Activated T-helper 2 cell treated with anti-CD3 and anti-CD28 coated beads, Interferon-gamma antibody, Interleukin-2, Interleukin-4, amounts not matched to agents 10 μg/mL and 5 μg/mL and 100 μg/mL, durations not matched to agents 14 hours and 24 hours and 36 hours (primary cell): Measurements from ENCODE around the gene GPRASP3. TPM values are rescaled to one million over a fixed set of nuclear protein-coding genes. Genes with fewer than 3 reads are reported as not detected.
"Not testable (repeated sequence)": the region's sequence is repeated elsewhere in the genome, so short reads cannot be mapped to it uniquely, and the experiment has no call there.

Experiments
- DNase-seq: peaks from one replicate; pipeline ENCODE4 v3.0.0; 2021; ENCODE audit warnings: low spot score
- H3K27ac Mint-ChIP-seq: one replicate; pipeline ENCODE4 v1.8.0; 2021; ENCODE audit warnings: mixed read lengths
- H3K27me3 Mint-ChIP-seq: one replicate; pipeline ENCODE4 v1.8.0; 2021; ENCODE audit warnings: low read depth, mixed read lengths
- H3K36me3 Mint-ChIP-seq: one replicate; pipeline ENCODE4 v1.8.0; 2021; ENCODE audit warnings: low read depth, mixed read lengths
- H3K4me1 Mint-ChIP-seq: one replicate; pipeline ENCODE4 v1.8.0; 2021; ENCODE audit warnings: low read depth, mixed read lengths
- H3K4me3 Mint-ChIP-seq: one replicate; pipeline ENCODE4 v1.8.0; 2021; ENCODE audit warnings: low read depth, mild to moderate bottlenecking, moderate library complexity, mixed read lengths
- H3K9me3 Mint-ChIP-seq: one replicate; pipeline ENCODE4 v1.8.0; 2021; ENCODE audit warnings: mixed read lengths
- intact Hi-C: fragments of 100-400 bp; cut with micrococcal nuclease; formaldehyde crosslinking; loops from one replicate; pipeline ENCODE4 v1.15.1; 2023
- total RNA-seq: library from RNA; stranded (reverse); gene quantifications from 2 replicates; pipeline ENCODE4 v1.2.3, GENCODE V29; 2022

The GPRASP3 gene
- total RNA-seq: 0.71 and 1.4 TPM in 2 replicates

DNA sequence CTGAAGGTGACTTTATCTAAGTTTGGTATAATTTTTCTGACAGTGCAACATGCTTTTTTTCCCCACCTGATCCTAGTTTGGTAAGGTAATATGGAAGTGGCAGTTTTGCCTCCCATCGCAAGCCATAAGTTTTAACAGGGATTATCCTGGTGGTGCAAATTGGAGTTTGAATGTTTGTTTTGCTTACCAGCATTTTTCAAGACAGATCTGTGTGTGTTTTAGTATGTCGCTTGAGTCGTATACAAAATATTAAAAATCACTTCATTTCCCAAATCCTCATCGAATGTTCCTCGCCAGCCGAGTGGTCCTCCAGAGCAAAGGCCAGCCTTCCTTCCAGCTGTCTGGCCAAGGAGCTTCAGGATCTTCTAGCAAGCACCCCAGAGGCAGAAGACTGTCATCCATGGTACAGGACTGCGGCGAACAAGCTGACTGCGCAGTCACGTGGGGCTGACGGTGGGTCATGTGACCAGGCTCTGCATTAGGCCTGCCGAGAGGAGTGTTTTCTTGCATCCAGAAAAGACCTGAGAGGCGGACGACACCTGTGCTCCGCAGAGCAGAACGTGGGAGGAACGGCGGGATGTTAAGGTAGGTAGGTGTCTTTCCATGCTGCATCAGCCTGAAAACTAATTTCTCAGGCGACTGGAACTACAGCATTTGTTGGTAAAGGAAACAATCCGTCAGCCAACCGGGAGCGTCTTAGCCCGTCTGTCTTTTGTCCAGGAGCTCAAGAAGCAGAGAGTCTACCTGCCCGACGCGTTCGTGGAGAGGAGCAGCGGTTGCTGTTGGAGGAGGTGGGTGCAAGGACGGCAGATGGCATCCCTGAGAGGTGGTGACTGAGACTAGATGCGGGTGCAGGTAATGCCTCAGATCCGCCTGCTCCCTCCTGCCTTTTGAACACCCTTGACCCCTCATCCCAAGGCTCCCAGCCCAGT lies at the start of gene GPRASP3:
GPRASP3 (plus strand) TSS at position 507 of the 932 bp plus-strand sequence. CDS start 28,253 bp downstream, outside the sequence.
- intact Hi-C loops: loop anchor here (5.0 kb wide), 1 partner anchor 58 kb away; no protein-coding TSS in a partner anchor
- peak within 1 kb of the TSS; percentile 53 for H3K27ac Mint-ChIP-seq
- peaks cover 9% of the 10 kb centered on the region for H3K4me1 Mint-ChIP-seq

DNA sequence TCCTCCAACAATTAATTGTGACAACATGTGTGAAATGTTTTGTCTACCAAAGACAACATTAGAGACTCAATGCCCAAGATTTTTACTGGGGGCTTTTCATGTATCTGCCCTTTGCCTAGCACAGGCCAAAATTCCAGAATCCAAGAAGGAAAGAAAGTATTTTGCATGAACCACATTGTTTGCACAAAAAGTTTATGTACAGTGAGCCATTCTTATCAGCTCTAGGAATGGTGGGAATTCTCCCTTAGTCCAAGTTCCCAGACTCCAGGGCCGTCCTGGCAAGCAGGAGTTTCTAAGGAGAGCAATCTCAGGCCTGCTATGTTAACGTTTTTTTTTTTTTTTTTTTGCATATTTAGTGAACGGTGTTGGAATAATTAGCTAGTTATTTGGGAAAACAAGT lies 47.7 kb upstream of the GPRASP3 start:
- Mint-ChIP-seq H3K4me1 (no peaks in the 10 kb centered on the region), H3K27ac (no peak overlapping the region), H3K27me3 (no peaks in the 10 kb centered on the region), H3K4me3 (no peak overlapping the region), H3K36me3 (no peaks in the 10 kb centered on the region), H3K9me3 (peaks cover 5% of the 10 kb centered on the region)
- intact Hi-C loops: no loop called here
- DNase-seq: no peak

More for the DNA sequence above, at the start of gene GPRASP3:
- Mint-ChIP-seq H3K36me3 (no peaks in the 10 kb centered on the region), H3K4me3 (peak within 1 kb of the TSS; percentile 82), H3K27me3 (no peaks in the 10 kb centered on the region), H3K9me3 (no peaks in the 10 kb centered on the region)
- DNase-seq: peak; percentile 64

GRCh38 chrX:102677479-102677878 lies 43.1 kb upstream of the GPRASP3 start:
- DNase-seq, H3K27me3 Mint-ChIP-seq, H3K9me3 Mint-ChIP-seq: not testable (repeated sequence)

DNA sequence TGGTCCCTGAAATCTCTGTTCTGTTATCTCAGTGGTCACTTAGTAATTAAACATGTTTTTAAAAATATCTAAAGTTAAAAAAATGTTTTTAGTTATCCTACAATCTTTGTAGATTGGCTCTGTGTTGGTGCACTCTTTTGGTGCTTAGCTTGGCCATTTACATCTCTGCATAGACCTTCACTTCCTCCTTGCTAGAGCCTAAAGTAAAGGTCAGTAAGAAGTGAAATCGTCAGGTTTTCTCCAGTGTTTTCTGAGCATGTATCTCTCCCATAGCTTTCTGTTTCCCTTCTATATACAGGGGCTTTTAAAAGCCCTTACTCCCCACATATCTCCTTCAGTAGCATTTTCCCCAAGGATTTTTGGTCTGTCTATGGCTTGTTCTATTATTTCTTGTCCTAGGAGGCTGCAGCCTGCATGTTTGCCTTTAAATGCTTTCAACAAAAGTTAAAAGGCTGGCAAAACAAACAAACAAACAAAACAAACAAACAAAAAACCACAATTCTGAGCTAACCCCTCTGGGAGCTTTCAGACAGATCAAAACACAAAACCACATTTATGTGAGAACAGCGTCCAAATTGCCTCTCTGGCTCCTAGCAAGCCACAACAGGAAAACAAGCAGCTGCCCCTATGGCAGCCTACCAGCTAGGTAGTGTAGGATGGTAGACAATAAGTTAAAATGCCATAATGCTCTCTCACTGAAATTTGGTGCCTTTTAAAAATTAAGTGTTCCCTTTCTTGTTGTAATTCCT lies 35.6 kb upstream of the GPRASP3 start:
- Mint-ChIP-seq H3K4me1 (no peaks in the 10 kb centered on the region), H3K27ac (no peak overlapping the region), H3K9me3 (peaks cover 13% of the 10 kb centered on the region), H3K27me3 (no peaks in the 10 kb centered on the region), H3K4me3 (no peak overlapping the region), H3K36me3 (no peaks in the 10 kb centered on the region)
- intact Hi-C loops: no loop called here
- no peak for DNase-seq

More at GRCh38 chrX:102677479-102677878, 43.1 kb upstream of the GPRASP3 start:
- H3K4me1 Mint-ChIP-seq, H3K36me3 Mint-ChIP-seq, intact Hi-C loops, H3K4me3 Mint-ChIP-seq, H3K27ac Mint-ChIP-seq: not testable (repeated sequence)

DNA sequence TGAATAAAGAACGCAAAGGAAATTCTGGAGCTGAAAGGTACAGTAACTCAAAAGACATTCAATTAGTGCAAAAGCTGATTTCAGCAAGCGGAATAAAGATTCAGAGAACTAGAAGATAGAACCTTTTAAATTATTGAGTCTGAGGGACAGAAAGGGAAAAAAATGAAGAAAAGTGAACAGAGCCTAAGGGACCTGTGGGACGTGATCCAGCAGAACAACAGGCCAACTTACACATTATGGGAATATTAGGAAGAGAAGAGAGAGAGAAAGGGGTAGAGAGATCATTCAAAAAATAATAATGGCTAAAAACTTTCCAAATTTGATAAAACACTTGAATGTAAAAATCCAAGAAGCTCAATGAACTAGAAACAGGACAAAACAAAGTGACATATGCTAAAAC lies 25.8 kb upstream of the GPRASP3 start:
- Mint-ChIP-seq H3K27me3 (no peaks in the 10 kb centered on the region), H3K36me3 (no peaks in the 10 kb centered on the region), H3K4me1 (no peaks in the 10 kb centered on the region), H3K4me3 (no peak overlapping the region), H3K9me3 (no peaks in the 10 kb centered on the region), H3K27ac (no peak overlapping the region)
- no peak for DNase-seq
- intact Hi-C loops: no loop called here

GRCh38 chrX:102696306-102696705 lies 24.2 kb upstream of the GPRASP3 start:
- Mint-ChIP-seq H3K36me3 (no peaks in the 10 kb centered on the region), H3K9me3 (no peaks in the 10 kb centered on the region), H3K27me3 (no peaks in the 10 kb centered on the region), H3K4me3 (no peak overlapping the region), H3K27ac (no peak overlapping the region), H3K4me1 (no peaks in the 10 kb centered on the region)
- DNase-seq: no peak
- intact Hi-C loops: no loop called here

DNA sequence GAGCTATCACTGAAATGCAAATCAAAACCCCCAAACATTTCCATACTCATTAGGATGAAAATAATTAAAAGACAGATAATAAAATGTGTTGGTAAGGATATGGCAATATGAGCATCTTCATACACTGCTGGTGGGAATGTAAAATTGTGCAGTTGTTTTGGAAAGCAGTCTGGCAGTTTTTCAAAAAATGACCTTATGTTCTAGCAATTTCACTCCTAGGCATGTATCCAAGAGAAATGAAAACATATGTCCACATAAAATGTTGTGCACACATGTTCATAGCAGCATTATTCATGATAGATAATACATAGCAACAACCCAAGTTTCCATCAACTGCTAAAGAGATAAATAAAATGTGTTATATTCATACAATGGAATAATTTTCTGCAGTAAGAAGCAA lies 23.0 kb upstream of the GPRASP3 start:
- Mint-ChIP-seq H3K27me3 (peaks cover 2% of the 10 kb centered on the region), H3K4me3 (no peak overlapping the region), H3K4me1 (no peaks in the 10 kb centered on the region), H3K9me3 (no peaks in the 10 kb centered on the region), H3K27ac (no peak overlapping the region), H3K36me3 (no peaks in the 10 kb centered on the region)
- intact Hi-C loops: no loop called here
- no peak for DNase-seq

GRCh38 chrX:102708900-102709299 lies 11.6 kb upstream of the GPRASP3 start:
- H3K9me3 Mint-ChIP-seq: no peaks in the 10 kb centered on the region
- no peak overlapping the region for H3K27ac Mint-ChIP-seq
- H3K27me3 Mint-ChIP-seq: peaks cover 23% of the 10 kb centered on the region
- DNase-seq: no peak
- no peak overlapping the region for H3K4me3 Mint-ChIP-seq
- H3K36me3 Mint-ChIP-seq: no peaks in the 10 kb centered on the region
- no peaks in the 10 kb centered on the region for H3K4me1 Mint-ChIP-seq
- intact Hi-C loops: no loop called here

DNA sequence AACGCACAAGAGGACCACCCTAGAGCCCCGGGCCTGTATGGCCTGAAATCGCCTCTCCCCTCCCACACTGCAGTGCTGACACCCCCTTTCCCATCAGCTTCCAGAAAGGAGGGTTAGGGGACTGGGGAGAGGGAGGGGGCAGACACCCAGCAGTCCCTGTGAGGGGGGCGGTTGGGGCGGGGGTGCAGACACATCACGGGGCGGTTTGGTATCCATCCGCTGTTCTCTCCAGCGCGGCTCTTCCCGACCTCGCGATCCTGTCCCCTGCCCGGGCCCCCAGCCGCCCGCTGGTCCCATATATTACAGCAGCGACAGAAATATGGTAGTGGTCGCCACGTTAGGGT lies 8.7 kb upstream of the GPRASP3 start:
- no peaks in the 10 kb centered on the region for H3K4me1 Mint-ChIP-seq
- peaks cover 21% of the 10 kb centered on the region for H3K27me3 Mint-ChIP-seq
- intact Hi-C loops: no loop called here
- no peak for DNase-seq
- no peaks in the 10 kb centered on the region for H3K36me3 Mint-ChIP-seq
- no peak overlapping the region for H3K27ac Mint-ChIP-seq
- no peaks in the 10 kb centered on the region for H3K9me3 Mint-ChIP-seq
- no peak overlapping the region for H3K4me3 Mint-ChIP-seq

DNA sequence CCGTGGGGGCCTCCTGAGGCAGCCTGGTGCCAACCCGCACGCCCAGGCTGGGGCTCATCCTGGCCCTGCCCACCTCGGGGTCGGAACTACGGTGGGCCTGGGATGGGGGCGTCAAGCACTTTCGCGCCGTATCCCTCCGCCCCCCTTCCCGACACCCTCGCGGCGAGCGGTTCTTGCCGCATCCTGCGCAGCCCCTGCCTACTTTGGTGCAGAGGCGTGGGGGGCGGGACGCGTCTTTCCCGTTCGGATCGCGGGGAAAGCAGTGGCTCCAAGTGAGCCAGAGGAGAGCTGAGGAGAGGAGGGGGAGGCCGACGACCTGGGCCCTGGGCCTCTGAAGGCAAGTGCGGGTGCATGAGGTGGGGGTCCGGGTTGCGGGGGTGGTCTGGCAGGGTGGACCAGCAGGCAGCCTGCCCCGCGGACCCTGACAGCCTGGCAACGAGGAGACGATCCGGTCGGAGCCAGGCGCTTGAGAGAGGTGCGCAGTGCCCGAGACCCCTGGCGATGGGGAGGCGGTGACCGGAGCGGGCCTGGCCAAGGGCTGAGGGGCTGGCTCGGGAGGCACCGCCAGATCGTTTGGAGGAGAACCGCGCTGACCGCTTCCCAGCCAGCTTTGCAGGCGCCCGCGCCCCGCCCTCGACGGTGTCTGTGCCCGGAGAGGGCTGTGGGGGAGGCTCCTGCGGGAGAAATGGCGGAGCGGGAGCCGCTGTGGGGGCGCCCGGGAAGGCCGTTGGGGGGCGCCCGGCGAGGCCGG lies 8.2 kb upstream of the GPRASP3 start, which contains the start of gene GPRASP2:
GPRASP2 (plus strand) TSS at position 233 of the 751 bp plus-strand sequence. CDS start 2,422 bp downstream, outside the sequence.
- Mint-ChIP-seq H3K27me3 (peaks cover 21% of the 10 kb centered on the region), H3K4me1 (no peaks in the 10 kb centered on the region), H3K27ac (no peak within 1 kb of the TSS), H3K36me3 (no peaks in the 10 kb centered on the region), H3K4me3 (peak within 1 kb of the TSS; percentile 61), H3K9me3 (no peaks in the 10 kb centered on the region)
- DNase-seq: no peak
- intact Hi-C loops: no loop called here

DNA sequence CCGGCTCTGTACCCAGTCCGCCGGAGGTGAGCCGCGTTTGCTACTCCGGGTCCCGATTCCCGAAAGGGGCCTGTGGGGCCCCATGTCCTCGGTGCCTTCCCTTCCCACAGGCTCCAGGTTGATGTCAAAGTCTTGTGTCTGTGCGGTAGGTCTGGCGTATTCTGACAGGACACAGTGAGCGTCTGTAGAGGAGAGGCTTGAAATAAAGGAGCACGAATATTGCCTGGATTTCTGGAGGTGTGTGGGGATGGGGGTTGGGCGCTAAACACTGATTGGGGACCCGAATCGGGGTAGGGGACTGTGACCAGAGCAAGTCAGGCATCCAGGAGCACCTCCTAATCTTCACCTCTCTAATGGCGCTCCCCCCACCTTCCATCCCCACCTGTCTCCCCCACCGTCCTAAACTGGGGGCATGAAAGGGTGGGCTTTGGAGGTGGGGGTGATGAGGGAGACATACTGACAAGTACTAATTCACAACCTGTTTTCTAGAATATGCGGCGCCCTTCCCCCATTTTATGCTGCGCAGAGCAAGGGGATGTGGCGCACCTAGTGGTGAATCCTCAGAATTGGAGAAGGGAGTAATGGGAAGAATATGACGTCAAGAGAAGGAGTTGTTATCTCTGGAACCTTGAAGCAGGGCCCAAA lies 7.4 kb upstream of the GPRASP3 start:
- Mint-ChIP-seq H3K27ac (no peak overlapping the region), H3K9me3 (no peaks in the 10 kb centered on the region), H3K4me3 (peak overlapping the region; percentile 23), H3K36me3 (no peaks in the 10 kb centered on the region), H3K27me3 (peaks cover 19% of the 10 kb centered on the region), H3K4me1 (no peaks in the 10 kb centered on the region)
- DNase-seq: no peak
- intact Hi-C loops: no loop called here

DNA sequence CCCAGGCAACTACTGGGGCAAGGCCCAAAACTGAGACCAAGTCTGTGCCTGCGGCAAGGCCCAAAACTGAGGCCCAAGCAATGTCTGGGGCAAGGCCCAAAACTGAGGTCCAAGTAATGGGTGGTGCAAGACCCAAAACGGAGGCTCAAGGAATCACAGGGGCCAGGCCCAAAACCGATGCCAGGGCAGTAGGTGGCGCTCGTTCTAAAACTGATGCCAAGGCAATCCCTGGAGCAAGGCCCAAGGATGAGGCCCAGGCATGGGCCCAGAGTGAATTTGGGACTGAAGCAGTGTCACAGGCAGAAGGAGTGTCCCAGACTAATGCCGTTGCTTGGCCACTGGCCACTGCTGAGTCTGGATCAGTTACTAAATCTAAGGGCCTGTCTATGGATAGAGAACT lies 5.5 kb upstream of the GPRASP3 start:
- Mint-ChIP-seq H3K27ac (no peak overlapping the region), H3K27me3 (peaks cover 10% of the 10 kb centered on the region), H3K9me3 (no peaks in the 10 kb centered on the region), H3K4me1 (no peaks in the 10 kb centered on the region), H3K36me3 (no peaks in the 10 kb centered on the region), H3K4me3 (no peak overlapping the region)
- DNase-seq: no peak
- intact Hi-C loops: no loop called here
